ENCODE results near the gene PDE8A. TPM values are rescaled to one million over a fixed set of nuclear protein-coding genes. Genes with fewer than 3 reads are reported as not detected.

The PDE8A gene
- total RNA-seq, 3 donors from 2014 or later = 45.1 to 60.5 (median 58.3) TPM

DNA sequence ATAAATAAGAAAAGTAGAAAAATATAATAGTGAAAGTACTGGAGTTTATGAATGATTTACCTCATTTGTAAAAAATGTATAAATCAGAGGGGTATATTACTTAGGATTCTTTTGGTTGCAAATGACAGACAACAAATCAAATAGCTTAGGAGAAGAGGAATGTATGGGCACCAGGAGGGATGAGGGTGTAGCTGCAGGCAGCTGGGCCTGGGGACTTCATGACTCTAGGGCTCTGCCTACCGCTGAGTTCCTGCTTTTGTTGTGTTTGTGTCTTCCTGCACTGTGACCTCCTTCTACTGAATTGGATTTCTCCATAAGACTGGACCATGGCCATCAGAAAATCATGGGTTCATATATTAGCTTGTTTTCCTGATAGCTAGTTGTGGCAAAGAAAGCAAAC, 27.9 kb upstream of the PDE8A start:
- Histone ChIP-seq H3K4me1 (no peaks in the 10 kb centered on the region), H3K27ac (no peak overlapping the region), H3K36me3 (no peaks in the 10 kb centered on the region), H3K9me3 (no peaks in the 10 kb centered on the region), H3K27me3 (no peaks in the 10 kb centered on the region), H3K4me3 (no peak overlapping the region)
- no peak for DNase-seq (ENCODE audit: low spot score in 2 of 2)
- no peak for TF ChIP-seq POLR2A (IDR thresholded peaks at IDR 0.05)
- TF ChIP-seq, protein P1, sequence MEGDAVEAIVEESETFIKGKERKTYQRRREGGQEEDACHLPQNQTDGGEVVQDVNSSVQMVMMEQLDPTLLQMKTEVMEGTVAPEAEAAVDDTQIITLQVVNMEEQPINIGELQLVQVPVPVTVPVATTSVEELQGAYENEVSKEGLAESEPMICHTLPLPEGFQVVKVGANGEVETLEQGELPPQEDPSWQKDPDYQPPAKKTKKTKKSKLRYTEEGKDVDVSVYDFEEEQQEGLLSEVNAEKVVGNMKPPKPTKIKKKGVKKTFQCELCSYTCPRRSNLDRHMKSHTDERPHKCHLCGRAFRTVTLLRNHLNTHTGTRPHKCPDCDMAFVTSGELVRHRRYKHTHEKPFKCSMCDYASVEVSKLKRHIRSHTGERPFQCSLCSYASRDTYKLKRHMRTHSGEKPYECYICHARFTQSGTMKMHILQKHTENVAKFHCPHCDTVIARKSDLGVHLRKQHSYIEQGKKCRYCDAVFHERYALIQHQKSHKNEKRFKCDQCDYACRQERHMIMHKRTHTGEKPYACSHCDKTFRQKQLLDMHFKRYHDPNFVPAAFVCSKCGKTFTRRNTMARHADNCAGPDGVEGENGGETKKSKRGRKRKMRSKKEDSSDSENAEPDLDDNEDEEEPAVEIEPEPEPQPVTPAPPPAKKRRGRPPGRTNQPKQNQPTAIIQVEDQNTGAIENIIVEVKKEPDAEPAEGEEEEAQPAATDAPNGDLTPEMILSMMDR (IDR thresholded peaks at IDR 0.05) = no peak
- no peak for TF ChIP-seq POLR2AphosphoS5 (IDR thresholded peaks at IDR 0.05)
- intact Hi-C loops (cut with DNase I; ENCODE audit: low total_unique reads) = no loop called here

DNA sequence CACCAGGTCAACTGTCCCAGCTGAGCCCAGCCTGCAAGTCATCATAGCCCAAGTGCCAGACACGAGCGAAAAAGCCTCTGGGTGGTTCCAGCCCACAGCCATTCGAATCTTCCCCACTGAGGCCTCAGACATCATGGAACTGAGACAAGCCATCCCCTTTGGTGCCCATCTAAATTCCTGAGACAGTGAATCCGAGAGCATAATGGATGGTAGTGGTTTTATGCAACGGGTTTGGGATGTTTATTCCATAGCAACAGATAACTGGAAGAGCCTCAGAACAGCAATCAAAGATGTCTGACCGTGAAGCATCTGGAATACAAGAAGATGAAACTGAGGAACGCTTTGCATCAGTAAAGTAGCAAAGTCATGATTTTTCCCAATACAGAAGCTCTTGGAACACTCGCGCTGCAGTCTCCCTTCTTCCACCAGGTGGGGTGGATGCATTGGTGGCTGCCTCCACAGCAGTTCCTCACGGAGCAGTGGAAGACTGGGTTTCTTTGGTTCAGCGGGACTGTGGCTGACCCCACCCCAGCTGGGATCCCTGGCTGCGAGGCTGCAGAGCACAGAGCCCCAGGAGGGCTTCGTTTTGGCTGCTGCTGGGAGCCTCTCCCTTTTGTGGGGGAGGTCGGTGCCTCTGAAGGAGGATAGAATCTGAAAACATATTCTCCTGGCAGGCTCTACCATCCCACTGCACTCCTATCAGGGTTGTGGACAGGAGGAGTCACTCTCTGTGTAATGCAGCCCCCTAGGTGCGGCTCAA, 26.4 kb upstream of the PDE8A start:
- intact Hi-C loops (cut with DNase I; ENCODE audit: low total_unique reads) = no loop called here
- Histone ChIP-seq H3K36me3 (no peaks in the 10 kb centered on the region), H3K4me3 (peak overlapping the region; percentile 13 to 37 (median 36)), H3K4me1 (no peaks in the 10 kb centered on the region), H3K27me3 (no peaks in the 10 kb centered on the region), H3K9me3 (no peaks in the 10 kb centered on the region), H3K27ac (no peak overlapping the region)
- TF ChIP-seq, protein P1 (IDR thresholded peaks at IDR 0.05) = peak; percentile 78 to 86 (median 85)
- no peak for TF ChIP-seq POLR2AphosphoS5 (IDR thresholded peaks at IDR 0.05)
- DNase-seq (ENCODE audit: low spot score in 2 of 2) = peak; percentile 50 to 69

DNA sequence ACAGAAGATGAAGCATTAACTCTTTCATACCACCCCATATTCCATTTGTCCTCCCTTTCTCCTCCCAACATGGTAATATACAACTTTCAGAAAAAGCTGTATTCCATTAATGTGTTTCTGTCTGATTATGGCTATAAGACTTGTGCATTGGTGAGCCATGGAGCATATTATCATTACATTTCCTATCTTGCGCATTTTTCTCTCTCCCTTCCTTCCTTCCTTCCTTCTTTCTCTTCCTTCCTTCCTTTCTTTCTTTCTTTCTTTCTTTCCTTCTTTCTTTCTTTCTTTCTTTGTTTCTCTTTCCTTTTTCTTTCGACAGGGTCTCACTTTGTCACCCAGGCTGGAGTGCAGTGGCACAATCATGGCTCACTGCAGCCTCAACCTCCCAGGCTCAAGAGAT, 25.5 kb upstream of the PDE8A start:
- no peaks in the 10 kb centered on the region for H3K27me3 ChIP-seq
- no peak for TF ChIP-seq POLR2A (IDR thresholded peaks at IDR 0.05)
- no peak overlapping the region for H3K27ac ChIP-seq
- H3K4me3 ChIP-seq = no peak overlapping the region
- H3K36me3 ChIP-seq = no peaks in the 10 kb centered on the region
- no peak for DNase-seq (ENCODE audit: low spot score in 2 of 2)
- intact Hi-C loops (cut with DNase I; ENCODE audit: low total_unique reads) = no loop called here
- H3K9me3 ChIP-seq = no peaks in the 10 kb centered on the region
- no peaks in the 10 kb centered on the region for H3K4me1 ChIP-seq

DNA sequence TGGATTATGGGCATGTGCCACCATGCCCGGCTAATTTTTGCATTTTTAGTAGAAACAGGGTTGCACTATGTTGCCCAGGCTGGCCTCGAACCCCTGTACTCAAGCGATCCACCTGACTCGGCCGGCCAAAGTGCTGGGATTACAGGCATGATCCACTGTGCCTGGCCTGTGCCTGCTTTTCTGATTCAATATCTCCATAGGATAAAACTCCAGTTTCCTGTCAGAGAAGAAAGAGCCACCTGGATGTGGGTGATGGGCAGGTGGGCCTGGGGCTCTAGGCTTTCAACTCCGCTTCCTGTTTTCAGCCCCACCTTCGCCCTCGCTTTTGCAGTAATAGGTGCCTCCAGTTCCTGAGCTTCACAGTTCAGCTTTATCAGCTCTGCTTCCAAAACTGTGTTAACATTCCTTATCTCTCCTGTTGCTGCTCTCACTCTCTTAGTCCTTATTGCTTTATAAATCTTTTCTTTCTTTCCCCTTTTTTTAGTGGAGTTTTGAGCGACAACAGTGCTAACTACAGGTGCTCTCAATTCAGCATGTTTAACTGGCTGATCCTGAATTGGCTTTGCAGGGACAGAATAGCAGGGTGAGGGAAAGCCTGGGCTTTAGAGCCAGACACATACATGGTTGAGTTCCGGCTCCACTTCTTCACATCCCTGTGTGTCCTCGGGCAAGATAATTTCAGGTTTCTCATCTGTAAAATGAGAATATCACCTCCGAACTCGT, 21.1 kb upstream of the PDE8A start:
- TF ChIP-seq, protein P1 (IDR thresholded peaks at IDR 0.05) = no peak
- TF ChIP-seq POLR2AphosphoS5 (IDR thresholded peaks at IDR 0.05) (no peak), POLR2A (IDR thresholded peaks at IDR 0.05) (no peak)
- Histone ChIP-seq H3K27me3 (no peaks in the 10 kb centered on the region), H3K4me3 (no peak overlapping the region), H3K9me3 (no peaks in the 10 kb centered on the region), H3K27ac (no peak overlapping the region), H3K36me3 (no peaks in the 10 kb centered on the region), H3K4me1 (no peaks in the 10 kb centered on the region)
- intact Hi-C loops (cut with DNase I; ENCODE audit: low total_unique reads) = loop anchor here (10.0 kb wide), 1 partner anchor 74 kb away; no protein-coding TSS in a partner anchor
- no peak for DNase-seq (ENCODE audit: low spot score in 2 of 2)

DNA sequence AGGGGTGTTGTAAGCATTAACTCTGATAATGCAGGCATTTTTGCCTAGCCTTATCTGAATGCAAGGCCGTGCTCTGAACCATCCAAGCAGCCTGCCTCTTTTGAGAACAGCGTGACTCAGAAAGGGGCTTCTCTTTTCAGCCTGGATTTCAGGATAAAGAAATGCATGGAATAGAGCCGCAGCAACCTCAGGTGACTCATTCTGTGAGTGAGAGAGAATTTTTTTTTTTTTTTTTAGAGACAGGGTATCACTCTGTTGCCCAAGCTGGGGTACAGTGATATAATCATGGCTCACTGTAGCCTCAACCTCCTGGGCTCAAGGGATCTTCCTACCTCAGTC, 20.6 kb upstream of the PDE8A start:
- Histone ChIP-seq H3K36me3 (no peaks in the 10 kb centered on the region), H3K27ac (no peak overlapping the region), H3K27me3 (no peaks in the 10 kb centered on the region), H3K4me3 (no peak overlapping the region), H3K4me1 (no peaks in the 10 kb centered on the region), H3K9me3 (no peaks in the 10 kb centered on the region)
- TF ChIP-seq POLR2AphosphoS5 (IDR thresholded peaks at IDR 0.05) (no peak), POLR2A (IDR thresholded peaks at IDR 0.05) (no peak)
- TF ChIP-seq, protein P1 (IDR thresholded peaks at IDR 0.05) = no peak
- intact Hi-C loops (cut with DNase I; ENCODE audit: low total_unique reads) = loop anchor here (10.0 kb wide), 1 partner anchor 74 kb away; no protein-coding TSS in a partner anchor
- no peak for DNase-seq (ENCODE audit: low spot score in 2 of 2)

Data from breast epithelium (tissue), 4 donors.